K562 (cell line): Measurements from ENCODE around the gene FBXW2. TPM values are rescaled to one million over a fixed set of nuclear protein-coding genes. Genes with fewer than 3 reads are reported as not detected.

ENCODE experiments used
- CTBP1 ChIP-seq: fragments of 450-650 bp; IDR thresholded peaks from 2 replicates; pipeline ENCODE4 v1.6.1; 2016; ENCODE audit warnings: borderline replicate concordance
- EP400 ChIP-seq: fragments of 450-650 bp; IDR thresholded peaks from 2 replicates; pipeline ENCODE4 v1.6.1; 2017; ENCODE audit warnings: antibody characterized with exemption, mild to moderate bottlenecking, moderate library complexity
- GATAD2B ChIP-seq: fragments of 450-650 bp; IDR thresholded peaks from 2 replicates; pipeline ENCODE4 v1.6.1; 2017; ENCODE audit warnings: mild to moderate bottlenecking, borderline replicate concordance
- KDM1A ChIP-seq, 2 experiments: fragments of 450-650 bp; IDR thresholded peaks; 2 replicates each; pipeline ENCODE4 v1.6.1; 2016; ENCODE audit warnings: mild to moderate bottlenecking in 2 of 2
- KLF16 ChIP-seq: IDR thresholded peaks from 2 replicates; pipeline ENCODE4 v1.6.1; 2016; ENCODE audit warnings: antibody characterized with exemption
- MEIS2 ChIP-seq: fragments of 450-650 bp; IDR thresholded peaks from 2 replicates; pipeline ENCODE4 v1.6.1; 2014; ENCODE audit warnings: mild to moderate bottlenecking; ENCODE audit not compliant: partially characterized antibody
- ZNF24 ChIP-seq: fragments of 450-650 bp; IDR thresholded peaks from 2 replicates; pipeline ENCODE4 v1.6.1; 2016
- ZNF282 ChIP-seq: sonication (generic); formaldehyde crosslinking; IDR thresholded peaks from 2 replicates; pipeline ENCODE4 v1.8.1; 2023; ENCODE audit warnings: missing genetic modification reagents
- polyA plus RNA-seq, 8 experiments: library from polyadenylated mRNA; depleted of rRNA in 4 of 8; stranded (reverse) in 5 of 8; unstranded in 3 of 8; fragments of >200 nt; fragmentation: Nextera tagmentation in 2 of 8; fragmentation: Illumina TruSeq in 1 of 8; extraction: Ambion mirVana in 2 of 8; extraction: Trizol in 1 of 8; gene quantifications; 2 replicates each; pipeline versions ENCODE4 v1.2.1 to v1.2.3, GENCODE V29; 2011 to 2014; ENCODE audit warnings: inconsistent platforms in 1 of 8, missing spikeins in 1 of 8
- total RNA-seq, 7 experiments: library from RNA; depleted of rRNA in 6 of 7; stranded (reverse); fragments of >200 nt in 6 of 7; fragmentation: Illumina TruSeq in 2 of 7; extraction: Trizol in 2 of 7; gene quantifications; 2 replicates each; pipeline versions ENCODE4 v1.2.1 to v1.2.3, GENCODE V29; 2011 to 2021; ENCODE audit warnings: low replicate concordance in 1 of 7
- TF ChIP-seq, protein P1 (sequence below), 2 experiments: fragments of 450-650 bp; formaldehyde crosslinking in 1 of 2; IDR thresholded peaks; 2 replicates each; pipeline versions ENCODE4 v1.4.0 to v1.6.1; 2014 to 2020; ENCODE audit warnings: mild to moderate bottlenecking in 2 of 2, borderline replicate concordance in 1 of 2, low read depth in 1 of 2
- TF ChIP-seq, protein P2 (sequence below): fragments of 450-650 bp; IDR thresholded peaks from 2 replicates; pipeline ENCODE4 v1.6.1; 2018; ENCODE audit not compliant: partially characterized antibody
- TF ChIP-seq, protein P3 (sequence below), 3 experiments: IDR thresholded peaks in 2 of 3; conservative IDR thresholded peaks in 1 of 3; 2 replicates each; pipeline ENCODE4 v1.5.1; 2011 to 2012; ENCODE audit warnings: low read length in 3 of 3, mild to moderate bottlenecking in 3 of 3, control low read depth in 2 of 3, improper control_type of control experiment in 1 of 3, inconsistent platforms in 1 of 3, low read depth in 1 of 3, mixed read lengths in 1 of 3, moderate library complexity in 1 of 3; ENCODE audit not compliant: insufficient read depth in 2 of 3
- TF ChIP-seq, protein P4 (sequence below): fragments of 450-650 bp; formaldehyde crosslinking; IDR thresholded peaks from 2 replicates; pipeline ENCODE4 v1.4.0; 2020; ENCODE audit warnings: mild to moderate bottlenecking, moderate library complexity

The FBXW2 gene
- total and polyA plus RNA-seq, 9 of the 15 experiments (the other 6 are each of a cell fraction or from before 2014, with no cell fraction given) = 2.5 to 57.8 (median 28.1) TPM

DNA sequence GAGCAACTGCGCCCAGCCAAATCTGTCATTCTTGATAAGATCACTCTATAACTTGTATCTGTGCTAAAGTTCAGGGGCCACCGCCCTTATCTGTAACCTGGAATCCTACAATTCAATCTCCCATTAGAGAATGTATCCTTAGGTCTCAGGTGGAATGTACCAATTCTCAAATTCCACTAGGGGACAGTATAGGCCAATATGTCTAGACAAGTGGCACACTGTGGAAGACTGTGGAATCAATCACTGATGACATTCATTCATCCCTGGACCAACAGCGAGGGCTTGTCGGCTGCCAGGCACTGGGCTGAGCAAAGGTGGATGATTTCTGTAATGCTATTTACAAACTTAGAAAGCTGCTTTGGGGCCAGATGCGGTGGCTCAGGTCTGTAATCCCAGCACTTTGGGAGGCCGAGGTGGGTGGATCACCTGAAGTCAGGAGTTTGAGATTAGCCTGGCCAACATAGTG lies 50.2 kb downstream of the FBXW2 start (continued):
- TF ChIP-seq MEIS2 = peak; percentile 80
- TF ChIP-seq, protein P1, sequence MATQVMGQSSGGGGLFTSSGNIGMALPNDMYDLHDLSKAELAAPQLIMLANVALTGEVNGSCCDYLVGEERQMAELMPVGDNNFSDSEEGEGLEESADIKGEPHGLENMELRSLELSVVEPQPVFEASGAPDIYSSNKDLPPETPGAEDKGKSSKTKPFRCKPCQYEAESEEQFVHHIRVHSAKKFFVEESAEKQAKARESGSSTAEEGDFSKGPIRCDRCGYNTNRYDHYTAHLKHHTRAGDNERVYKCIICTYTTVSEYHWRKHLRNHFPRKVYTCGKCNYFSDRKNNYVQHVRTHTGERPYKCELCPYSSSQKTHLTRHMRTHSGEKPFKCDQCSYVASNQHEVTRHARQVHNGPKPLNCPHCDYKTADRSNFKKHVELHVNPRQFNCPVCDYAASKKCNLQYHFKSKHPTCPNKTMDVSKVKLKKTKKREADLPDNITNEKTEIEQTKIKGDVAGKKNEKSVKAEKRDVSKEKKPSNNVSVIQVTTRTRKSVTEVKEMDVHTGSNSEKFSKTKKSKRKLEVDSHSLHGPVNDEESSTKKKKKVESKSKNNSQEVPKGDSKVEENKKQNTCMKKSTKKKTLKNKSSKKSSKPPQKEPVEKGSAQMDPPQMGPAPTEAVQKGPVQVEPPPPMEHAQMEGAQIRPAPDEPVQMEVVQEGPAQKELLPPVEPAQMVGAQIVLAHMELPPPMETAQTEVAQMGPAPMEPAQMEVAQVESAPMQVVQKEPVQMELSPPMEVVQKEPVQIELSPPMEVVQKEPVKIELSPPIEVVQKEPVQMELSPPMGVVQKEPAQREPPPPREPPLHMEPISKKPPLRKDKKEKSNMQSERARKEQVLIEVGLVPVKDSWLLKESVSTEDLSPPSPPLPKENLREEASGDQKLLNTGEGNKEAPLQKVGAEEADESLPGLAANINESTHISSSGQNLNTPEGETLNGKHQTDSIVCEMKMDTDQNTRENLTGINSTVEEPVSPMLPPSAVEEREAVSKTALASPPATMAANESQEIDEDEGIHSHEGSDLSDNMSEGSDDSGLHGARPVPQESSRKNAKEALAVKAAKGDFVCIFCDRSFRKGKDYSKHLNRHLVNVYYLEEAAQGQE (IDR thresholded peaks at IDR 0.05; ENCODE audit: borderline replicate concordance) = peak; percentile 75; the same call in 1 of the 2 replicates
- TF ChIP-seq, protein P1 (CRISPR knock-in tag; IDR thresholded peaks at IDR 0.05; ENCODE audit: low read depth) = no peak
- TF ChIP-seq, protein P2, sequence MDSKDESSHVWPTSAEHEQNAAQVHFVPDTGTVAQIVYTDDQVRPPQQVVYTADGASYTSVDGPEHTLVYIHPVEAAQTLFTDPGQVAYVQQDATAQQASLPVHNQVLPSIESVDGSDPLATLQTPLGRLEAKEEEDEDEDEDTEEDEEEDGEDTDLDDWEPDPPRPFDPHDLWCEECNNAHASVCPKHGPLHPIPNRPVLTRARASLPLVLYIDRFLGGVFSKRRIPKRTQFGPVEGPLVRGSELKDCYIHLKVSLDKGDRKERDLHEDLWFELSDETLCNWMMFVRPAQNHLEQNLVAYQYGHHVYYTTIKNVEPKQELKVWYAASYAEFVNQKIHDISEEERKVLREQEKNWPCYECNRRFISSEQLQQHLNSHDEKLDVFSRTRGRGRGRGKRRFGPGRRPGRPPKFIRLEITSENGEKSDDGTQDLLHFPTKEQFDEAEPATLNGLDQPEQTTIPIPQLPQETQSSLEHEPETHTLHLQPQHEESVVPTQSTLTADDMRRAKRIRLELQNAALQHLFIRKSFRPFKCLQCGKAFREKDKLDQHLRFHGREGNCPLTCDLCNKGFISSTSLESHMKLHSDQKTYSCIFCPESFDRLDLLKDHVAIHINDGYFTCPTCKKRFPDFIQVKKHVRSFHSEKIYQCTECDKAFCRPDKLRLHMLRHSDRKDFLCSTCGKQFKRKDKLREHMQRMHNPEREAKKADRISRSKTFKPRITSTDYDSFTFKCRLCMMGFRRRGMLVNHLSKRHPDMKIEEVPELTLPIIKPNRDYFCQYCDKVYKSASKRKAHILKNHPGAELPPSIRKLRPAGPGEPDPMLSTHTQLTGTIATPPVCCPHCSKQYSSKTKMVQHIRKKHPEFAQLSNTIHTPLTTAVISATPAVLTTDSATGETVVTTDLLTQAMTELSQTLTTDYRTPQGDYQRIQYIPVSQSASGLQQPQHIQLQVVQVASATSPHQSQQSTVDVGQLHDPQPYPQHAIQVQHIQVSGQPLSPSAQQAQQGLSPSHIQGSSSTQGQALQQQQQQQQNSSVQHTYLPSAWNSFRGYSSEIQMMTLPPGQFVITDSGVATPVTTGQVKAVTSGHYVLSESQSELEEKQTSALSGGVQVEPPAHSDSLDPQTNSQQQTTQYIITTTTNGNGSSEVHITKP = peak; percentile 51
- peak; percentile 16 to 17; a peak in 1 of 4 replicates for TF ChIP-seq KDM1A (IDR thresholded peaks at IDR 0.05)
- no peak for TF ChIP-seq ZNF282
- peak; percentile 88; the same call in 1 of the 2 replicates for TF ChIP-seq ZNF24
- 0 out of 2 replicates have a peak, but pooled peaks have one; percentile 19 for TF ChIP-seq CTBP1
- peak; percentile 57; the same call in 1 of the 2 replicates for TF ChIP-seq KLF16
- TF ChIP-seq EP400 = no peak
- TF ChIP-seq, protein P3, sequence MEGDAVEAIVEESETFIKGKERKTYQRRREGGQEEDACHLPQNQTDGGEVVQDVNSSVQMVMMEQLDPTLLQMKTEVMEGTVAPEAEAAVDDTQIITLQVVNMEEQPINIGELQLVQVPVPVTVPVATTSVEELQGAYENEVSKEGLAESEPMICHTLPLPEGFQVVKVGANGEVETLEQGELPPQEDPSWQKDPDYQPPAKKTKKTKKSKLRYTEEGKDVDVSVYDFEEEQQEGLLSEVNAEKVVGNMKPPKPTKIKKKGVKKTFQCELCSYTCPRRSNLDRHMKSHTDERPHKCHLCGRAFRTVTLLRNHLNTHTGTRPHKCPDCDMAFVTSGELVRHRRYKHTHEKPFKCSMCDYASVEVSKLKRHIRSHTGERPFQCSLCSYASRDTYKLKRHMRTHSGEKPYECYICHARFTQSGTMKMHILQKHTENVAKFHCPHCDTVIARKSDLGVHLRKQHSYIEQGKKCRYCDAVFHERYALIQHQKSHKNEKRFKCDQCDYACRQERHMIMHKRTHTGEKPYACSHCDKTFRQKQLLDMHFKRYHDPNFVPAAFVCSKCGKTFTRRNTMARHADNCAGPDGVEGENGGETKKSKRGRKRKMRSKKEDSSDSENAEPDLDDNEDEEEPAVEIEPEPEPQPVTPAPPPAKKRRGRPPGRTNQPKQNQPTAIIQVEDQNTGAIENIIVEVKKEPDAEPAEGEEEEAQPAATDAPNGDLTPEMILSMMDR (IDR thresholded peaks at IDR 0.05 in 2 of 3, conservative IDR thresholded peaks at IDR 0.05 in 1 of 3; ENCODE audit: insufficient read depth in 2 of 3, low read depth in 1 of 3, low read length in 3 of 3) = peak; percentile 81 to 95 (median 86)
- no peak for TF ChIP-seq GATAD2B
- TF ChIP-seq, protein P4, sequence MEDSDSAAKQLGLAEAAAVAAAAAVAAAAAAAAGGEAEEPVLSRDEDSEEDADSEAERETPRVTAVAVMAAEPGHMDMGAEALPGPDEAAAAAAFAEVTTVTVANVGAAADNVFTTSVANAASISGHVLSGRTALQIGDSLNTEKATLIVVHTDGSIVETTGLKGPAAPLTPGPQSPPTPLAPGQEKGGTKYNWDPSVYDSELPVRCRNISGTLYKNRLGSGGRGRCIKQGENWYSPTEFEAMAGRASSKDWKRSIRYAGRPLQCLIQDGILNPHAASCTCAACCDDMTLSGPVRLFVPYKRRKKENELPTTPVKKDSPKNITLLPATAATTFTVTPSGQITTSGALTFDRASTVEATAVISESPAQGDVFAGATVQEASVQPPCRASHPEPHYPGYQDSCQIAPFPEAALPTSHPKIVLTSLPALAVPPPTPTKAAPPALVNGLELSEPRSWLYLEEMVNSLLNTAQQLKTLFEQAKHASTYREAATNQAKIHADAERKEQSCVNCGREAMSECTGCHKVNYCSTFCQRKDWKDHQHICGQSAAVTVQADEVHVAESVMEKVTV (CRISPR knock-in tag) = peak; percentile 51
